NB4 (cell line): Measurements from ENCODE around the gene MAD1L1.

Experiments used
- CTCF ChIP-seq: IDR thresholded peaks from one replicate; pipeline ENCODE4 v1.5.1; 2012; ENCODE audit warnings: low read depth, low read length
- POLR2A ChIP-seq: IDR thresholded peaks from 2 replicates; pipeline ENCODE4 v1.6.1; 2011; ENCODE audit warnings: mild to moderate bottlenecking; ENCODE audit not compliant: insufficient read length; ENCODE audit errors: extremely low read depth

- no peak for TF ChIP-seq CTCF
- no peak for TF ChIP-seq POLR2A
These were observed 134.2 kb downstream of the MAD1L1 start for GRCh38 chr7:2098496-2098895.
